ENCODE data around the gene MEIS1. TPM values are rescaled to one million over a fixed set of nuclear protein-coding genes. Genes with fewer than 3 reads are reported as not detected.
"Not testable (repeated sequence)": the region's sequence is repeated elsewhere in the genome, so short reads cannot be mapped to it uniquely, and the experiment has no call there.

The MEIS1 gene
- total RNA-seq, 1 donor from 2014 or later, result not detected

- no peaks in the 10 kb centered on the region for H3K9me3 Mint-ChIP-seq
- H3K4me1 Mint-ChIP-seq, result no peaks in the 10 kb centered on the region
- H3K27me3 Mint-ChIP-seq, result no peaks in the 10 kb centered on the region
- intact Hi-C loops (cut with micrococcal nuclease), result no loop called here
- H3K27ac Mint-ChIP-seq, result no peak overlapping the region
- no peak for DNase-seq
- H3K4me3 Mint-ChIP-seq, result no peak overlapping the region
- H3K36me3 Mint-ChIP-seq (ENCODE audit: low read depth), result no peaks in the 10 kb centered on the region
Observed at GRCh38 chr2:66481100-66481549, 46.2 kb downstream of the MEIS1 start.

- H3K27me3 Mint-ChIP-seq; H3K9me3 Mint-ChIP-seq; intact Hi-C loops (cut with micrococcal nuclease); H3K4me1 Mint-ChIP-seq; H3K4me3 Mint-ChIP-seq; H3K27ac Mint-ChIP-seq; H3K36me3 Mint-ChIP-seq (ENCODE audit: low read depth); DNase-seq: not testable (repeated sequence)
Observed at GRCh38 chr2:66485252-66485651, 50.3 kb downstream of the MEIS1 start.

GRCh38 chr2:66488946-66489345 is 54.0 kb downstream of the MEIS1 start:
- H3K27ac Mint-ChIP-seq, result no peak overlapping the region
- H3K4me3 Mint-ChIP-seq, result no peak overlapping the region
- no peaks in the 10 kb centered on the region for H3K36me3 Mint-ChIP-seq (ENCODE audit: low read depth)
- no peaks in the 10 kb centered on the region for H3K27me3 Mint-ChIP-seq
- intact Hi-C loops (cut with micrococcal nuclease), result no loop called here
- DNase-seq, result no peak
- H3K4me1 Mint-ChIP-seq, result no peaks in the 10 kb centered on the region
- no peaks in the 10 kb centered on the region for H3K9me3 Mint-ChIP-seq

- no peak for DNase-seq
- intact Hi-C loops (cut with micrococcal nuclease), result no loop called here
- no peaks in the 10 kb centered on the region for H3K4me1 Mint-ChIP-seq
- no peaks in the 10 kb centered on the region for H3K27me3 Mint-ChIP-seq
- no peak overlapping the region for H3K27ac Mint-ChIP-seq
- no peaks in the 10 kb centered on the region for H3K9me3 Mint-ChIP-seq
- no peak overlapping the region for H3K4me3 Mint-ChIP-seq
- H3K36me3 Mint-ChIP-seq (ENCODE audit: low read depth), result no peaks in the 10 kb centered on the region
Observed at GRCh38 chr2:66489436-66489835, 54.5 kb downstream of the MEIS1 start.

GRCh38 chr2:66490588-66491001 is 55.7 kb downstream of the MEIS1 start:
- Mint-ChIP-seq H3K4me3 (no peak overlapping the region), H3K27ac (no peak overlapping the region), H3K27me3 (no peaks in the 10 kb centered on the region), H3K9me3 (no peaks in the 10 kb centered on the region), H3K4me1 (no peaks in the 10 kb centered on the region), H3K36me3 (ENCODE audit: low read depth) (no peaks in the 10 kb centered on the region)
- DNase-seq, result no peak
- intact Hi-C loops (cut with micrococcal nuclease), result no loop called here

GRCh38 chr2:66494708-66495107 is 59.8 kb downstream of the MEIS1 start:
- Mint-ChIP-seq H3K27me3 (no peaks in the 10 kb centered on the region), H3K9me3 (no peaks in the 10 kb centered on the region)
- intact Hi-C loops (cut with micrococcal nuclease), result no loop called here

GRCh38 chr2:66495788-66496640 is 61.1 kb downstream of the MEIS1 start:
- Mint-ChIP-seq H3K4me1 (no peaks in the 10 kb centered on the region), H3K27me3 (no peaks in the 10 kb centered on the region), H3K36me3 (ENCODE audit: low read depth) (no peaks in the 10 kb centered on the region), H3K27ac (no peak overlapping the region), H3K9me3 (no peaks in the 10 kb centered on the region), H3K4me3 (no peak overlapping the region)
- no peak for DNase-seq
- intact Hi-C loops (cut with micrococcal nuclease), result no loop called here

More at GRCh38 chr2:66494708-66495107, 59.8 kb downstream of the MEIS1 start:
- no peak for DNase-seq
- H3K4me1 Mint-ChIP-seq, result no peaks in the 10 kb centered on the region
- no peaks in the 10 kb centered on the region for H3K36me3 Mint-ChIP-seq (ENCODE audit: low read depth)
- H3K4me3 Mint-ChIP-seq, result no peak overlapping the region
- H3K27ac Mint-ChIP-seq, result no peak overlapping the region

GRCh38 chr2:66496670-66497420 is 61.9 kb downstream of the MEIS1 start:
- H3K4me3 Mint-ChIP-seq, result no peak overlapping the region
- H3K27me3 Mint-ChIP-seq, result no peaks in the 10 kb centered on the region
- no peak overlapping the region for H3K27ac Mint-ChIP-seq
- intact Hi-C loops (cut with micrococcal nuclease), result no loop called here
- DNase-seq, result no peak
- no peaks in the 10 kb centered on the region for H3K4me1 Mint-ChIP-seq
- H3K9me3 Mint-ChIP-seq, result no peaks in the 10 kb centered on the region
- H3K36me3 Mint-ChIP-seq (ENCODE audit: low read depth), result no peaks in the 10 kb centered on the region

- H3K27ac Mint-ChIP-seq, result no peak overlapping the region
- no peaks in the 10 kb centered on the region for H3K36me3 Mint-ChIP-seq (ENCODE audit: low read depth)
- H3K9me3 Mint-ChIP-seq, result no peaks in the 10 kb centered on the region
- no peaks in the 10 kb centered on the region for H3K4me1 Mint-ChIP-seq
- no peak overlapping the region for H3K4me3 Mint-ChIP-seq
- no peaks in the 10 kb centered on the region for H3K27me3 Mint-ChIP-seq
- DNase-seq, result no peak
- intact Hi-C loops (cut with micrococcal nuclease), result no loop called here
Observed at GRCh38 chr2:66497431-66498288, 62.7 kb downstream of the MEIS1 start.

GRCh38 chr2:66498289-66498975 is 63.5 kb downstream of the MEIS1 start:
- Mint-ChIP-seq H3K27ac (no peak overlapping the region), H3K36me3 (ENCODE audit: low read depth) (no peaks in the 10 kb centered on the region)

GRCh38 chr2:66501267-66501666 is 66.3 kb downstream of the MEIS1 start:
- H3K4me3 Mint-ChIP-seq, result no peak overlapping the region
- intact Hi-C loops (cut with micrococcal nuclease), result no loop called here
- H3K4me1 Mint-ChIP-seq, result no peaks in the 10 kb centered on the region
- DNase-seq, result no peak
- no peaks in the 10 kb centered on the region for H3K36me3 Mint-ChIP-seq (ENCODE audit: low read depth)
- no peak overlapping the region for H3K27ac Mint-ChIP-seq
- H3K27me3 Mint-ChIP-seq, result no peaks in the 10 kb centered on the region
- no peaks in the 10 kb centered on the region for H3K9me3 Mint-ChIP-seq

More at GRCh38 chr2:66498289-66498975, 63.5 kb downstream of the MEIS1 start:
- Mint-ChIP-seq H3K4me3 (no peak overlapping the region), H3K27me3 (no peaks in the 10 kb centered on the region), H3K4me1 (no peaks in the 10 kb centered on the region), H3K9me3 (no peaks in the 10 kb centered on the region)
- DNase-seq, result no peak
- intact Hi-C loops (cut with micrococcal nuclease), result no loop called here

GRCh38 chr2:66506265-66506664 is 71.3 kb downstream of the MEIS1 start:
- no peak overlapping the region for H3K27ac Mint-ChIP-seq
- no peaks in the 10 kb centered on the region for H3K9me3 Mint-ChIP-seq
- no peak for DNase-seq
- H3K4me3 Mint-ChIP-seq, result no peak overlapping the region
- peaks cover 2% of the 10 kb centered on the region for H3K27me3 Mint-ChIP-seq
- no peaks in the 10 kb centered on the region for H3K36me3 Mint-ChIP-seq (ENCODE audit: low read depth)
- no peaks in the 10 kb centered on the region for H3K4me1 Mint-ChIP-seq
- intact Hi-C loops (cut with micrococcal nuclease), result no loop called here

GRCh38 chr2:66507673-66508201 is 72.8 kb downstream of the MEIS1 start:
- Mint-ChIP-seq H3K27ac (no peak overlapping the region), H3K4me1 (no peaks in the 10 kb centered on the region), H3K36me3 (ENCODE audit: low read depth) (no peaks in the 10 kb centered on the region), H3K4me3 (no peak overlapping the region), H3K27me3 (peaks cover 2% of the 10 kb centered on the region), H3K9me3 (no peaks in the 10 kb centered on the region)
- intact Hi-C loops (cut with micrococcal nuclease), result no loop called here
- no peak for DNase-seq

Measured in activated CD4-positive, alpha-beta T cell treated with anti-CD3 and anti-CD28 coated beads, Interleukin-2, amount 10 ng/mL, durations not matched to agents 24 days and 14 days (primary cell).